HL-60/S4 (cell line): ENCODE measurements around the gene LMX1A.

Experiments
- in situ Hi-C: fragments of 300-500 bp; cut with MboI; formaldehyde crosslinking; loops from 2 replicates; pipeline ENCODE4 v1.14.3; 2022; ENCODE audit warnings: low sequenced_read_pairs

LMX1A gene

GRCh38 chr1:165173409-165173808 lies 183.1 kb downstream of the LMX1A start:
- in situ Hi-C loops, result no loop called here

- in situ Hi-C loops, result no loop called here
These were observed 183.8 kb downstream of the LMX1A start for GRCh38 chr1:165172666-165173065.

GRCh38 chr1:165169729-165170128 lies 186.8 kb downstream of the LMX1A start:
- in situ Hi-C loops, result no loop called here

- in situ Hi-C loops, result no loop called here
These were observed 187.5 kb downstream of the LMX1A start for GRCh38 chr1:165169028-165169427.

GRCh38 chr1:165168467-165168866 lies 188.0 kb downstream of the LMX1A start:
- in situ Hi-C loops, result no loop called here

- in situ Hi-C loops, result no loop called here
These were observed 193.8 kb downstream of the LMX1A start for GRCh38 chr1:165162671-165163241.

GRCh38 chr1:165161130-165161529 lies 195.4 kb downstream of the LMX1A start:
- in situ Hi-C loops, result no loop called here

GRCh38 chr1:165153182-165153581 lies 203.3 kb downstream of the LMX1A start:
- in situ Hi-C loops, result no loop called here

- in situ Hi-C loops, result no loop called here
These were observed 203.8 kb downstream of the LMX1A start for GRCh38 chr1:165152727-165153126.

- in situ Hi-C loops, result no loop called here
These were observed 204.4 kb downstream of the LMX1A start for GRCh38 chr1:165152109-165152508.
